ENCODE data around the gene STMN3. TPM values are rescaled to one million over a fixed set of nuclear protein-coding genes. Genes with fewer than 3 reads are reported as not detected.
A peak's percentile ranks its signal among the peaks of the same experiment; 100 is the strongest.

The STMN3 gene
- polyA plus RNA-seq, 1 experiment, result 21.8 TPM

GRCh38 chr20:63688228-63689045, 35.2 kb upstream of the STMN3 start:
- Histone ChIP-seq H3K27ac (ENCODE audit: low read depth, low read length) (no peak overlapping the region), H3K4me3 (ENCODE audit: low read depth, low read length) (no peak overlapping the region), H3K9me3 (ENCODE audit: control insufficient read depth, insufficient read depth, low read length) (peaks cover 2% of the 10 kb centered on the region; the same call in 1 of the 2 replicates), H3K27me3 (ENCODE audit: control insufficient read depth, insufficient read depth, low read length) (no peaks in the 10 kb centered on the region)
- POLR2A ChIA-PET, result interaction anchor here (1.2 kb wide), 1 partner anchor 10 kb away, joined by 3 read pairs; no protein-coding TSS in a partner anchor
- CTCF ChIA-PET, result no interaction called here
- no peak for TF ChIP-seq CTCF (IDR thresholded peaks at IDR 0.05; ENCODE audit: low read depth, low read length)
- no peak for DNase-seq (ENCODE audit: low read depth, low spot score)

GRCh38 chr20:63687419-63688178, 34.4 kb upstream of the STMN3 start:
- Histone ChIP-seq H3K27me3 (ENCODE audit: control insufficient read depth, insufficient read depth, low read length) (no peaks in the 10 kb centered on the region), H3K27ac (ENCODE audit: low read depth, low read length) (peak overlapping the region; percentile 82), H3K9me3 (ENCODE audit: control insufficient read depth, insufficient read depth, low read length) (peaks cover 3% of the 10 kb centered on the region; the same call in 1 of the 2 replicates), H3K4me3 (ENCODE audit: low read depth, low read length) (no peak overlapping the region)
- DNase-seq (ENCODE audit: low read depth, low spot score), result no peak
- ChIA-PET CTCF (interaction anchor here (0.6 to 0.7 kb wide), 3 partner anchors 31 to 570 kb away, joined by 3 to 5 read pairs (median 3); no protein-coding TSS in a partner anchor), POLR2A (interaction anchor here (0.5 to 1.3 kb wide), 5 partner anchors 8 to 182 kb away, joined by 3 to 8 read pairs (median 4); partner anchors contain the start of genes STMN3, TNFRSF6B and TPD52L2)
- no peak for TF ChIP-seq CTCF (IDR thresholded peaks at IDR 0.05; ENCODE audit: low read depth, low read length)

DNA sequence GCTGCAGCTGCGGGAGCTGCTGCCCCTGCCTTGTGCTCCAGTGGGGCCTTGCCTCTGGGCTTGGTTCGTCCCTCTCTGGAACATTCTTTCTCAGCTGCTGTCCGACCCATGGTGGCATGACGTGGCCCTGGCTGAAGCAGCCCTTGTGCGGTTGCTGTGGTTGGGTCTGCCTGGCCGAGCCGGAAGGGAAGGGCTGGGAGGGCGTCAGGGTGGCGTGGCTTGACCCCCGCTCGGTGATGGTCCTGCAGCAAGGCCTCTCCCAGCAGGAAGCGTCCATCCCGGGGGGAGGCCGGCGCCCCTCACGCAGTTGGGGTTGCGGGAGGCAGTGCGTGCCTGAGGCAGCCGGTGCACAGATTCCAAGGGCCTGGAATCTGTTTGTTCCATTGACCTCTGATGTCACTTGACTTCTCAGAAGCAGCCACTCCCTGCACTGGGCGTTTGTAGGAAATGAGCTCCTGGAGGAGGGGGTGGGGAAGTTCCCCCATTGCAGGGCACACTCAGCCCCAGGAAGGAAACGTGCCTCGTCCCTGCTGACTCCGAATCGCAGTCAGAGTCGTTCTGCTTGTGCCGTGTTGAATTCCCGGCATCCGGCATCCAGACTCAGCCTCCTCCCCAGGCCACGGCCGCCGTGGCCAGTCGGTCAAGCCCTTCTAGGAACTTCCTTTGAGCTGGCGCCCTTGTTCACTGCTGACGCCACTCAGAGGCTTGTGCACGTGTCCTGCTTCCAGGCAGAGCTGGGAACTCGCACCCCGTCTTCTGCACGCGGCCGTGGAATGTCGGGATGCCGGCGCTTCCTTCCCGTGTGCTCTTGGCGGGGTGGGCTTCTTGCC, 33.5 kb upstream of the STMN3 start:
- H3K9me3 ChIP-seq (ENCODE audit: control insufficient read depth, insufficient read depth, low read length), result peaks cover 8% of the 10 kb centered on the region
- peak overlapping the region; percentile 82 for H3K27ac ChIP-seq (ENCODE audit: low read depth, low read length)
- ChIA-PET POLR2A (interaction anchor here (0.5 to 1.3 kb wide), 6 partner anchors 9 to 183 kb away, joined by 3 to 8 read pairs (median 4); partner anchors contain the start of genes STMN3, TNFRSF6B and TPD52L2), CTCF (interaction anchor here (0.6 to 0.7 kb wide), 3 partner anchors 32 to 571 kb away, joined by 3 to 5 read pairs (median 3); no protein-coding TSS in a partner anchor)
- TF ChIP-seq CTCF (IDR thresholded peaks at IDR 0.05; ENCODE audit: low read depth, low read length), result no peak
- peak; percentile 8 for DNase-seq (ENCODE audit: low read depth, low spot score)
- H3K27me3 ChIP-seq (ENCODE audit: control insufficient read depth, insufficient read depth, low read length), result no peaks in the 10 kb centered on the region
- no peak overlapping the region for H3K4me3 ChIP-seq (ENCODE audit: low read depth, low read length)

- ChIA-PET CTCF (no interaction called here), POLR2A (interaction anchor here (0.6 to 1.3 kb wide), 3 partner anchors 10 to 33 kb away, joined by 3 to 4 read pairs (median 4); partner anchors contain the start of genes STMN3 and TNFRSF6B)
- Histone ChIP-seq H3K27ac (ENCODE audit: low read depth, low read length) (peak overlapping the region; percentile 82), H3K9me3 (ENCODE audit: control insufficient read depth, insufficient read depth, low read length) (peaks cover 14% of the 10 kb centered on the region), H3K27me3 (ENCODE audit: control insufficient read depth, insufficient read depth, low read length) (no peaks in the 10 kb centered on the region), H3K4me3 (ENCODE audit: low read depth, low read length) (no peak overlapping the region)
- DNase-seq (ENCODE audit: low read depth, low spot score), result no peak
- no peak for TF ChIP-seq CTCF (IDR thresholded peaks at IDR 0.05; ENCODE audit: low read depth, low read length)
Measured at GRCh38 chr20:63686094-63686491, 32.9 kb upstream of the STMN3 start.
